Thyroid gland (tissue), 4 donors: ENCODE measurements around the gene CANX.
"Not testable (repeated sequence)": the region's sequence is repeated elsewhere in the genome, so short reads cannot be mapped to it uniquely, and the experiment has no call there.

Experiments used
- CTCF ChIP-seq, 6 experiments: fragments of 200-600 bp in 3 of 6; fragments of 450-650 bp in 3 of 6; sonication (generic) in 3 of 6; IDR thresholded peaks; one replicate each; pipeline ENCODE4 v1.5.1; 2016 to 2019; ENCODE audit warnings: antibody characterized with exemption in 6 of 6, mild to moderate bottlenecking in 2 of 6, inconsistent platforms in 1 of 6, moderate library complexity in 1 of 6
- POLR2A ChIP-seq, 2 donors: fragments of 450-650 bp; IDR thresholded peaks; one replicate each; pipeline ENCODE4 v1.6.1; 2017; ENCODE audit warnings: antibody characterized with exemption in 2 of 2, mild to moderate bottlenecking in 2 of 2, moderate library complexity in 1 of 2

- TF ChIP-seq POLR2A, CTCF (IDR thresholded peaks at IDR 0.05): not testable (repeated sequence)
Measured at GRCh38 chr5:179650245-179650644, 48.5 kb upstream of the CANX start.
